DND-41 (cell line): ENCODE results near the gene BCKDHB.

Experiments
- ATAC-seq: fragments of 200-7000 bp; cut with Tn5 transposase; 3 replicates; pipeline ENCODE4 v1.9.1; 2021; ENCODE audit warnings: low read depth; ENCODE audit not compliant: insufficient read depth
- DNase-seq: peaks from one replicate; pipeline ENCODE4 v3.0.0-alpha.2; 2020
- H2AFZ ChIP-seq: 2 replicates; pipeline ENCODE4 v1.6.0; 2012; ENCODE audit warnings: low read depth, low read length
- H3K27ac ChIP-seq: 2 replicates; pipeline ENCODE4 v1.5.1; 2012; ENCODE audit warnings: low read length, inconsistent platforms
- H3K27me3 ChIP-seq: fragments of 200-600 bp; sonication (generic); 2 replicates; pipeline ENCODE4 v1.6.0; 2012; ENCODE audit warnings: low read length, mild to moderate bottlenecking, inconsistent platforms; ENCODE audit not compliant: insufficient read depth, poor library complexity
- H3K36me3 ChIP-seq: 2 replicates; pipeline ENCODE4 v1.5.1; 2012; ENCODE audit warnings: low read length, inconsistent platforms; ENCODE audit not compliant: insufficient read depth
- H3K4me1 ChIP-seq: 2 replicates; pipeline ENCODE4 v1.5.1; 2012; ENCODE audit warnings: mild to moderate bottlenecking, low read length; ENCODE audit not compliant: insufficient read depth
- H3K4me2 ChIP-seq: 2 replicates; pipeline ENCODE4 v1.6.0; 2012; ENCODE audit warnings: mild to moderate bottlenecking, moderate library complexity, low read length, inconsistent platforms; ENCODE audit not compliant: insufficient read depth
- H3K4me3 ChIP-seq, 2 experiments: fragments of 200-600 bp in 1 of 2; shearing (Covaris generic) in 1 of 2; 2 replicates each; pipeline ENCODE4 v1.5.1; 2012 to 2016; ENCODE audit warnings: inconsistent platforms in 2 of 2, low read length in 2 of 2, mild to moderate bottlenecking in 2 of 2, low read depth in 1 of 2, moderate library complexity in 1 of 2
- H3K79me2 ChIP-seq: 2 replicates; pipeline ENCODE4 v1.6.0; 2012; ENCODE audit warnings: low read length, inconsistent platforms; ENCODE audit not compliant: insufficient read depth
- H3K9ac ChIP-seq: 2 replicates; pipeline ENCODE4 v1.6.0; 2012; ENCODE audit warnings: low read depth, mild to moderate bottlenecking, inconsistent platforms, low read length, moderate library complexity
- H3K9me3 ChIP-seq: 2 replicates; pipeline ENCODE4 v1.5.1; 2012; ENCODE audit warnings: low read length, moderate library complexity, mild to moderate bottlenecking, inconsistent platforms; ENCODE audit not compliant: insufficient read depth, severe bottlenecking
- H4K20me1 ChIP-seq: 2 replicates; pipeline ENCODE4 v1.6.0; 2012; ENCODE audit warnings: low read length; ENCODE audit not compliant: insufficient read depth
- EZH2 ChIP-seq: IDR thresholded peaks from 3 replicates; pipeline ENCODE4 v1.6.1; 2012; ENCODE audit warnings: borderline replicate concordance, low read depth, mild to moderate bottlenecking, moderate library complexity, low read length, inconsistent platforms; ENCODE audit not compliant: severe bottlenecking
- TF ChIP-seq, protein P1 (sequence below): IDR thresholded peaks from 2 replicates; pipeline ENCODE4 v1.5.1; 2012; ENCODE audit warnings: borderline replicate concordance, low read length, moderate library complexity, mild to moderate bottlenecking; ENCODE audit not compliant: poor library complexity, severe bottlenecking; ENCODE audit errors: extremely low read depth

Gene BCKDHB

DNA sequence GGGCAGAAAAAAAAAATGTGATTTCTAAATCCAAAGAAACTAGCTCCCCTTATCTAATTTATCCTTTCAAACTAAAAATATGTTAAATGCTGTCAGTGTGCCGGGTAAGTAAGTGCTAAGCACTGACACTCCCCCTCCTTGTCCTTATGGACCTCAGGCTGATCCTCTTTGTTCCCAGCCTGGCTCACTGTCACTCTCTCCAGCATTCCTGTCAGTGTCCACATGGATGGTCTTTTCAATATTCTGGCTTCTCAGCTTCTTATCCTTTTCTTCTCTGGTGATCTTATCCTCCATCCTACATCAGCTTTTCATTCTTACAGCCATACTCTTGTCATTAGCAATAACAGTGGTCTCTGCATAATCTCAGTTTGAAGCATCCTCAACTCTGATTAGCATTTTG, 55.0 kb downstream of the BCKDHB start:
- DNase-seq (no peak), ATAC-seq (no peak)
- H3K9ac ChIP-seq: no peak overlapping the region
- H3K9me3 ChIP-seq: no peaks in the 10 kb centered on the region
- H2AFZ ChIP-seq: no peak overlapping the region
- H3K27ac ChIP-seq: no peak overlapping the region
- no peaks in the 10 kb centered on the region for H3K79me2 ChIP-seq
- no peak overlapping the region for H3K4me3 ChIP-seq
- H3K4me1 ChIP-seq: no peaks in the 10 kb centered on the region
- no peaks in the 10 kb centered on the region for H3K27me3 ChIP-seq
- no peaks in the 10 kb centered on the region for H3K36me3 ChIP-seq
- H4K20me1 ChIP-seq: no peaks in the 10 kb centered on the region
- no peak overlapping the region for H3K4me2 ChIP-seq
- TF ChIP-seq, protein P1, sequence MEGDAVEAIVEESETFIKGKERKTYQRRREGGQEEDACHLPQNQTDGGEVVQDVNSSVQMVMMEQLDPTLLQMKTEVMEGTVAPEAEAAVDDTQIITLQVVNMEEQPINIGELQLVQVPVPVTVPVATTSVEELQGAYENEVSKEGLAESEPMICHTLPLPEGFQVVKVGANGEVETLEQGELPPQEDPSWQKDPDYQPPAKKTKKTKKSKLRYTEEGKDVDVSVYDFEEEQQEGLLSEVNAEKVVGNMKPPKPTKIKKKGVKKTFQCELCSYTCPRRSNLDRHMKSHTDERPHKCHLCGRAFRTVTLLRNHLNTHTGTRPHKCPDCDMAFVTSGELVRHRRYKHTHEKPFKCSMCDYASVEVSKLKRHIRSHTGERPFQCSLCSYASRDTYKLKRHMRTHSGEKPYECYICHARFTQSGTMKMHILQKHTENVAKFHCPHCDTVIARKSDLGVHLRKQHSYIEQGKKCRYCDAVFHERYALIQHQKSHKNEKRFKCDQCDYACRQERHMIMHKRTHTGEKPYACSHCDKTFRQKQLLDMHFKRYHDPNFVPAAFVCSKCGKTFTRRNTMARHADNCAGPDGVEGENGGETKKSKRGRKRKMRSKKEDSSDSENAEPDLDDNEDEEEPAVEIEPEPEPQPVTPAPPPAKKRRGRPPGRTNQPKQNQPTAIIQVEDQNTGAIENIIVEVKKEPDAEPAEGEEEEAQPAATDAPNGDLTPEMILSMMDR: no peak
- TF ChIP-seq EZH2: no peak

- Histone ChIP-seq H3K9me3 (no peaks in the 10 kb centered on the region), H3K4me1 (no peaks in the 10 kb centered on the region), H3K9ac (no peak overlapping the region), H3K4me2 (no peak overlapping the region), H4K20me1 (no peaks in the 10 kb centered on the region), H3K79me2 (no peaks in the 10 kb centered on the region), H3K27ac (no peak overlapping the region), H3K36me3 (peaks cover 4% of the 10 kb centered on the region; the same call in 1 of the 2 replicates), H2AFZ (no peak overlapping the region), H3K4me3 (no peak overlapping the region), H3K27me3 (no peaks in the 10 kb centered on the region)
- no peak for TF ChIP-seq EZH2
- TF ChIP-seq, protein P1: no peak
- no peak for ATAC-seq
- no peak for DNase-seq
Observed at GRCh38 chr6:80163754-80164187, 57.3 kb downstream of the BCKDHB start.

DNA sequence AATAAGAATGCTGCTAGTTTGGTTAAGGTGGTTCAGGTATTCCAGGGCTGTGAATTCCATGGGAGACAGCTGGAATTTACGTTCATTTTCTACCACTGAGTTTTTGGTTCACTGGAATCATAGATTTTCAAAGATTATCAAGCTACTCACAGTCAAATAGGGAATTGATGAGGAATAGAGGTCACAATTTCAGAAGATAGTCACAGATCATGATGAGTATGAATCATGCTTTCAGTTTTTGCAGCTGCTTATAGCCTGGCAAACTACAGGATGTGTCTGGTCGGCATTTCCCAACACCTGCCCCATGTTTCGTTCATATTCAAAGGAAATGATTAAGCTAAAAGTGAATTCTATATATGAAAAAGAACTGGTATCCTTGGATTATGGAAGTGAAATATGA, 58.7 kb downstream of the BCKDHB start:
- Histone ChIP-seq H3K9me3 (no peaks in the 10 kb centered on the region), H4K20me1 (no peaks in the 10 kb centered on the region), H3K4me2 (no peak overlapping the region), H3K79me2 (no peaks in the 10 kb centered on the region), H3K9ac (no peak overlapping the region), H2AFZ (no peak overlapping the region), H3K27ac (no peak overlapping the region), H3K4me3 (no peak overlapping the region), H3K27me3 (no peaks in the 10 kb centered on the region), H3K4me1 (no peaks in the 10 kb centered on the region), H3K36me3 (peaks cover 4% of the 10 kb centered on the region; the same call in 1 of the 2 replicates)
- DNase-seq (no peak), ATAC-seq (no peak)
- TF ChIP-seq EZH2: no peak
- TF ChIP-seq, protein P1: no peak

DNA sequence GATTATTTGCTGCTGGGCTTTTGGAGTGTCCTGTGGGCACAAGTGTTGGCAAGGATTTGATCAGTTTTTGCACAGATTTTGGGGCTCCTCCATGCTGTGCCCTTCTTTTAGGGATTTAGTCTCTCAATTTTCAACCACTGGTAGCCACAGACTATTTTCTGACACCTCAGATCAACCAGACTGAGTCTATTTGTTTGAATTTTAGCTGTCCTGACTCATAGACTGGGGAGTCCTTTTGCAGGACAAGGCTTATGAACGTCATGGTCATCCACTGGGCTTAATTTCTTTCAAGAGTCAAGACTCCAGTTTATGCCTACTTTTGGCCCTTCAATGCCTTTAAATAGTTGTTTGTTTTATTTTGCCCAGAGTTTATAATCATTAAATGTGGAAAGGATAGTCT, 59.3 kb downstream of the BCKDHB start:
- DNase-seq: no peak
- Histone ChIP-seq H2AFZ (no peak overlapping the region), H3K9ac (no peak overlapping the region), H3K79me2 (no peaks in the 10 kb centered on the region), H3K9me3 (no peaks in the 10 kb centered on the region), H4K20me1 (no peaks in the 10 kb centered on the region), H3K36me3 (peaks cover 10% of the 10 kb centered on the region), H3K4me1 (no peaks in the 10 kb centered on the region), H3K27me3 (no peaks in the 10 kb centered on the region), H3K4me3 (no peak overlapping the region), H3K4me2 (no peak overlapping the region), H3K27ac (no peak overlapping the region)
- TF ChIP-seq, protein P1: no peak
- no peak for TF ChIP-seq EZH2
- no peak for ATAC-seq
